KMS-11 (cell line): Measurements from ENCODE around the gene CACNA2D3.

Experiments used
- H2AFZ ChIP-seq: fragments of 200-600 bp; sonication (generic); 2 replicates; pipeline ENCODE4 v1.6.1; 2016; ENCODE audit warnings: antibody characterized with exemption, mixed run types, low read depth
- H3K27ac ChIP-seq: fragments of 200-600 bp; sonication (generic); 2 replicates; pipeline ENCODE4 v1.6.1; 2016; ENCODE audit warnings: mild to moderate bottlenecking, mixed run types
- H3K27me3 ChIP-seq: fragments of 200-600 bp; sonication (generic); 2 replicates; pipeline ENCODE4 v1.6.1; 2017; ENCODE audit warnings: mild to moderate bottlenecking, low read depth, mixed run types, moderate library complexity; ENCODE audit not compliant: insufficient read depth
- H3K36me3 ChIP-seq: fragments of 200-600 bp; sonication (generic); 2 replicates; pipeline ENCODE4 v1.6.1; 2017; ENCODE audit warnings: mild to moderate bottlenecking, mixed run types; ENCODE audit not compliant: insufficient read depth
- H3K4me1 ChIP-seq: fragments of 200-600 bp; sonication (generic); 2 replicates; pipeline ENCODE4 v1.6.1; 2016; ENCODE audit warnings: mild to moderate bottlenecking, low read depth, mixed run types; ENCODE audit not compliant: poor library complexity, severe bottlenecking
- H3K4me2 ChIP-seq: fragments of 200-600 bp; sonication (generic); 2 replicates; pipeline ENCODE4 v1.7.0; 2016; ENCODE audit warnings: mild to moderate bottlenecking, mixed run types
- H3K4me3 ChIP-seq: fragments of 200-600 bp; sonication (generic); IDR thresholded peaks from 2 replicates; pipeline ENCODE4 v1.6.1; 2017; ENCODE audit warnings: low read depth, low read length, mixed read lengths; ENCODE audit not compliant: insufficient read depth
- H3K79me2 ChIP-seq: fragments of 200-600 bp; sonication (generic); 2 replicates; pipeline ENCODE4 v1.6.1; 2016; ENCODE audit warnings: low read depth, mixed run types; ENCODE audit not compliant: insufficient read depth
- H3K9ac ChIP-seq: fragments of 200-600 bp; sonication (generic); 2 replicates; pipeline ENCODE4 v1.6.1; 2016; ENCODE audit warnings: mild to moderate bottlenecking, mixed run types
- H4K20me1 ChIP-seq: fragments of 200-600 bp; sonication (generic); 2 replicates; pipeline ENCODE4 v1.6.1; 2016; ENCODE audit warnings: mild to moderate bottlenecking, mixed run types; ENCODE audit not compliant: insufficient read depth
- CTCF ChIP-seq: fragments of 200-600 bp; sonication (generic); conservative IDR thresholded peaks from 2 replicates; pipeline ENCODE4 v1.6.1; 2017; ENCODE audit warnings: low read depth, mild to moderate bottlenecking, antibody characterized with exemption, low read length, moderate library complexity, mixed read lengths

The CACNA2D3 gene

GRCh38 chr3:54653456-54654195, 531.3 kb downstream of the CACNA2D3 start:
- no peaks in the 10 kb centered on the region for H4K20me1 ChIP-seq
- no peaks in the 10 kb centered on the region for H3K79me2 ChIP-seq
- H3K4me2 ChIP-seq = peak overlapping the region; percentile 71
- TF ChIP-seq CTCF = no peak
- no peak overlapping the region for H3K4me3 ChIP-seq
- H3K9ac ChIP-seq = no peak overlapping the region
- no peaks in the 10 kb centered on the region for H3K36me3 ChIP-seq
- no peaks in the 10 kb centered on the region for H3K27me3 ChIP-seq
- peak overlapping the region; percentile 34; the same call in 1 of the 2 replicates for H2AFZ ChIP-seq
- H3K27ac ChIP-seq = peak overlapping the region; percentile 51; the same call in 1 of the 2 replicates
- H3K4me1 ChIP-seq = peaks cover 33% of the 10 kb centered on the region

- no peak overlapping the region for H3K27ac ChIP-seq
- peaks cover 33% of the 10 kb centered on the region for H3K4me1 ChIP-seq
- H2AFZ ChIP-seq = no peak overlapping the region
- no peaks in the 10 kb centered on the region for H4K20me1 ChIP-seq
- no peaks in the 10 kb centered on the region for H3K27me3 ChIP-seq
- H3K79me2 ChIP-seq = no peaks in the 10 kb centered on the region
- H3K36me3 ChIP-seq = no peaks in the 10 kb centered on the region
- no peak overlapping the region for H3K4me3 ChIP-seq
- no peak overlapping the region for H3K4me2 ChIP-seq
- TF ChIP-seq CTCF = no peak
- no peak overlapping the region for H3K9ac ChIP-seq
These were observed 532.4 kb downstream of the CACNA2D3 start for GRCh38 chr3:54654776-54655175.

GRCh38 chr3:54659347-54659746, 537.0 kb downstream of the CACNA2D3 start:
- Histone ChIP-seq H3K27me3 (no peaks in the 10 kb centered on the region), H2AFZ (no peak overlapping the region), H3K36me3 (no peaks in the 10 kb centered on the region), H4K20me1 (no peaks in the 10 kb centered on the region), H3K9ac (no peak overlapping the region), H3K4me2 (no peak overlapping the region), H3K79me2 (no peaks in the 10 kb centered on the region), H3K4me1 (peaks cover 13% of the 10 kb centered on the region), H3K27ac (no peak overlapping the region), H3K4me3 (no peak overlapping the region)
- no peak for TF ChIP-seq CTCF

GRCh38 chr3:54660714-54661132, 538.4 kb downstream of the CACNA2D3 start:
- peaks cover 7% of the 10 kb centered on the region for H3K4me1 ChIP-seq
- H3K27ac ChIP-seq = no peak overlapping the region
- no peaks in the 10 kb centered on the region for H3K27me3 ChIP-seq
- no peak overlapping the region for H3K9ac ChIP-seq
- H4K20me1 ChIP-seq = no peaks in the 10 kb centered on the region
- H3K79me2 ChIP-seq = no peaks in the 10 kb centered on the region
- no peak overlapping the region for H3K4me2 ChIP-seq
- no peak overlapping the region for H3K4me3 ChIP-seq
- TF ChIP-seq CTCF = no peak
- H2AFZ ChIP-seq = no peak overlapping the region
- H3K36me3 ChIP-seq = no peaks in the 10 kb centered on the region
